Activated T-cell treated with anti-CD3 and anti-CD28 coated beads, Interleukin-2, amount 50 U/mL, for 48 hours (primary cell): Measurements from ENCODE around the gene SCAMP5.
A peak's percentile ranks its signal among the peaks of the same experiment; 100 is the strongest.

ENCODE experiments used
- DNase-seq, 2 experiments: peaks; one replicate each; pipeline ENCODE4 v3.0.0-alpha.2; 2020

SCAMP5 gene

GRCh38 chr15:75023872-75024636 lies 28.7 kb downstream of the SCAMP5 start:
- DNase-seq, result peak; percentile 40 to 52

DNA sequence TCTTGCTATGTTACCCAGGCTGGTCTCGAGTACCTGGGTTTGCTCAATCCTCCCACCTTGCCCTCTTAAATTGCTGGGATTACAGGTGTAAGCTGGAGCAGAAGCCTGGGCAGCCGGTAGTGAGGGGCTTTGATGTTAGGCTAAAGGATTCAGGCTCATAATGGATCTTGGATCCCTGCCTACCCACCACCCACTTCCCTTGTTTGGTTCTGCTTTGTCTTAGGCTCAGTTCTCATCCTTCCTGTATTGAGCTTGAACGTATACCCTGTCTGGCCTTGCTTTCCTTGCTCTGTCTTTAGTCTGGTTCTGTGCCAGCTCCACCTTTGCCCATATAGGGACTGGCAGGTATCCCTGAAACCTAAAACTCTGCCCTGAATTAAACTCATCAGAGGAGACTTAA lies 29.7 kb downstream of the SCAMP5 start:
- DNase-seq, result no peak

- DNase-seq, result no peak
Measured at GRCh38 chr15:75025548-75026260, 30.3 kb downstream of the SCAMP5 start.

- DNase-seq, result no peak
Measured at GRCh38 chr15:75027551-75027950, 32.2 kb downstream of the SCAMP5 start.

DNA sequence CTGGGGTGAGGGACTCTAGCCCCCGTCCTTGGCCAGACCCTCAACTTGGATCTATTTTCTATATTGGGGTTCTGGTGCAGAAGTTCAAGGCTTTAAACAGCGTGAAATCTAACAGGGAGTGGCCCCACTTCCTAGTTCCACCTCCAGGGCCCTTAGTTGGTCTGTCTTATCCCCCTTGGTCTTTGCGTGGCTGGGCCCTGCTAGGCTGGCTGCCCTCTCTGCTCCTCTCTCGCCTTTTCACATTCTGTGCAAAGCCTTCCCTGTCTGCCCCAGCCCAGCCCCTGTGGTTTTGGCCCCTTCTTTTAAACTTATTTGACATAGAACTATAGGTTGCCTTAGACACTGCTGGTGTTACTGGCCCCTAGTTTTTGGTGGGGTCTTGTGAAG lies 33.6 kb downstream of the SCAMP5 start:
- no peak for DNase-seq

DNA sequence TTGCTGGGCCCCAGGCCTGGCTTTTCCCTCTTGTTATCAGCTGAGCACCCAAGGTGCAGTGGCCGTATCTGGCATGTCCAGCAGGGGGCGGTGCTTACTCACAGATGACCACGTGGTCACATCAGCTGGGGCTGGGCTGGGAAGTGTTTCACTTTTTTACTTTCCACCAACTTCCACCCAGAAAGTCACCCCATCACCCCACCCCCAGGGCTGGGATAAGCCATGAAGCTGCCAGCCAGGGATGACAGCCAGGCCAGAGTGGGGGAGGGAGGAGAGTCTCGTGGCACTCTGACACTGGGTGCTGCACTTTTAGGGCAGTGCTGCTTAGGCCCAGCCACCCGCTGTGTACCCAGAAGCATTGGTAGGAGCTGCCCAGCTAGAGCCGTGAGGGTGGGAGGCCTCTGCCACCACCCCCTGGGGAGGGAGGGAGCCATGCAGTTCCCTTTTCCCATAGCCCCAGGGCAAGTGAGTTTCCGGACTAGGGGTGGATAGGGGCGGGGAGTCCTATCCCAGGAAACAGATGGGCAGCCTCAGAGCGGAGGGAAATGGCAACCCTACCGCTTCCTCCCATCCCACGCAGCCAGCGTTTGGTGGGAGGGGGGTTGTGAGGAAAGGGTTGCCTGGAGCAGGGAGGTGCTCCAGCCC lies 34.1 kb downstream of the SCAMP5 start:
- DNase-seq, result peak; percentile 92

- no peak for DNase-seq
Measured at GRCh38 chr15:75030023-75030413, 34.7 kb downstream of the SCAMP5 start.

GRCh38 chr15:75030424-75030823 lies 35.1 kb downstream of the SCAMP5 start:
- DNase-seq, result no peak

DNA sequence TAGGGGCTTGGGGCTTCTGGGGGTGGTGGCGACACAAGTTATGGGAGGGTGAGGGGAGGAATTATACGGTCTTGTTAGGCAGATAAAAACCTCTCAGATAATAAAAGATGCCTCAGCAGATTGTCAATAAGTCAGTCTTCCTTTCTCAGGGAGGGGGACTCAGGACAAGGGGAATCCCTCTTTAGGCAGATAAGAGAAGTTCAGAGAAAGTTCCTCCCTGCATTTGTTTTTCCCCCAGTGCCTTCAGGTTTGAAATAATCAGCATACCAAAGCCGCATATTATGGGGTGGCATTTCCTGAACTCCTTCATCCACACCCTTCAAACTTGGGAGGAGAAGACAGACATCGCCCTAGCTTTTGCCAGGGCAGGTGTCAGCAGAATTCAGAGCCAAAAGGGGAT lies 36.5 kb downstream of the SCAMP5 start:
- DNase-seq, result no peak

DNA sequence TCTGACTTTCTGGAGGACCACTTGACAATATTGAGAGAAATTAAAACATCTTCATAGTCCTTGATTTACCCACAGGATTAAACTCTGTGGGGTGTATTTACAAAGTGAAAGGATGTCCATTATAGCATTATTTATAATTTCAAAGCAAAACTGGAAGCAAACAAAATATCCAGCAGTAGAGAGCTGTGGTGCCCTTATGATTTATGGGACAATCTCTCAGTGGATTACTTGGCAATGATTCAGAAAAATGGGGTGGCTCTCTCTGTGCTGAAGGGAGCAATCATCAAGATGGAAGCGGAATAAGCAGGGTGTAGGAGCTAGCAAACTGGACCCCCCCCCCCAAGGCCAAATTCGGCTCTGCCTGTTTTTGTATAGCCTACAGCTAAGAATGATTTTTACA lies 37.0 kb downstream of the SCAMP5 start:
- no peak for DNase-seq

GRCh38 chr15:75033809-75034208 lies 38.4 kb downstream of the SCAMP5 start:
- no peak for DNase-seq

DNA sequence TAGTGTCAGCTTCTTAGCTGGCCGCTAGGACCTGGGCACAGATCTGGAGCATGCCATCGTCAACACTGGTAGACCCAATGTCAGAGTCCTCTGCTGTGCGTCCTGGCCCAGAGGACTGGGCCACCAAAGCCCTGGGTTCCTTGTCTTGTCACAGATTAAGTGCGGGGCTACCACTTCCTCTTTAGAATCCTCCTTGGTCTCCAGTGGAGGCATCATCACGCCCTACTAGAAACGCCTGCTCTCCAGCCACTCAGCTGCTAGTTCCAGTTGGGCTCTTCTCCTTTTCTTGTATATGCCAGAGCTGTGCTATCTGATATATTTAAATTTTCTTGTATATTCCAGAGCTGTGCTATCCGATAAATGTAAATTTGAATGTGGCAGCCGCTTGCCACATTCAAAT lies 39.3 kb downstream of the SCAMP5 start:
- DNase-seq, result no peak

DNA sequence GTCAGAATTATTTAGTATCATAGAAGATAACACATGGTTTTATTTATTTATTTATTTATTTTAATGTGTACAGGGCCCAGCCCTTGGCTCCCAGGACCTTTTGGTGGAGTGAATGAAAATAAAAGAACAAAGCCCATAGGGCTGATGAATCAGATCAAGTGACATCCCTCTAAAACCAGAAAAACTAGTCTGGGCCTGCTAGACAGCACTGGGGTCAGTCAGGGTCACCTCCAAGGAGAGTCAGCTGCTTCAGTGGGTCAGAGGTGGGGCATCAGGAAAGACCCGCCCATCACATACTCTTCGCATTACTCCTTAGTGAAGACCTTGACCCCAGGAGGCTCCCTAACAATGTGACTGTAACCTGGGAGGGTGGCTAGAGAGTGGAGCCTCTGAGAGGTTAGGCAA lies 40.9 kb downstream of the SCAMP5 start:
- no peak for DNase-seq

DNA sequence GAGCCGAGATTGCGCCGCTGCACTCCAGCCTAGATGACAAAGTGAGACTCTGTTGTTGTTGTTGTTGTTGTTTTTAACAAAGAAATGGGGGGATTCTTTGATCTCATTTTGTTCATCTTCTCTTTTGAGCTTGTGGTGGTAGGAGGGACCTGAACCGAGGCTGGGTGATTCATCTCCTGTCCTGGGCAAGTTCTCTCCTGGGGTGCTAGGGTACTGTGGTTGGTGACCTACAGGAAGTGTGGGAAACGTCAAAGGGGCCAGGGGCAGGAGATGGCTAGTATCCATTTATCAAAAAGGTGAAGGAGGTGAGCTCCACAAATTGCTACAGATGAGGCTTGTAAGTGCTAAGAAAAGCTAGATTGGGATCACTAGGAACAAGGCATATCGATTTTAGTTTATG lies 42.3 kb downstream of the SCAMP5 start:
- DNase-seq, result no peak

DNA sequence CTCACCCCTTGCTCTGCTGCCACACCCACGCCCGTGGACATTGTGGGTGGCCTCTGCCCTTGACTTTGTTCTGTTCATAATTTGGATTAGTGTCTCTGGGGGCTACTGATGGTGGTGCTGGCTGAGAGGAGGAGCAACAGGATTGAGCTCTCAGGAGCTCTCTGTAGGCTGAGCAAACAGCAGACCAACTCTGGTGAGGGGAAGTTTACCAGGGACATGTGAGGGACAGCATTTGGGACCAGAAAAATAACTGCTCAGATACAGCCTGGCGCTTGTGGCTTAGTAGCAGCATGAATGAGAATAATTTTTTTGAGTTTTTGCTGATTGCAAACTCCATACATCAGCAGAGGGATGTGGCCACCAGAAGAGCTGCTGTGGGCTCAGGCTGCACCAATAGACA lies 42.9 kb downstream of the SCAMP5 start:
- DNase-seq, result no peak

GRCh38 chr15:75042730-75043508 lies 47.6 kb downstream of the SCAMP5 start:
- peak; percentile 71 to 78 for DNase-seq

GRCh38 chr15:75043509-75044257 lies 48.3 kb downstream of the SCAMP5 start:
- DNase-seq, result no peak

GRCh38 chr15:75044258-75044878 lies 49.0 kb downstream of the SCAMP5 start:
- DNase-seq, result no peak

- DNase-seq, result no peak
Measured at GRCh38 chr15:75045332-75046015, 50.1 kb downstream of the SCAMP5 start.

GRCh38 chr15:75048394-75048793 lies 53.0 kb downstream of the SCAMP5 start:
- no peak for DNase-seq

- DNase-seq, result no peak
Measured at GRCh38 chr15:75049392-75049791, 54.0 kb downstream of the SCAMP5 start.
